Germinal center (tissue), 1 donor: Measurements from ENCODE around the gene MYCBP2.
"Not testable (repeated sequence)": the region's sequence is repeated elsewhere in the genome, so short reads cannot be mapped to it uniquely, and the experiment has no call there.

Experiments used
- DNase-seq: peaks from one replicate; pipeline ENCODE4 v3.0.0; 2012; ENCODE audit warnings: mixed read lengths, low spot score

The MYCBP2 gene

GRCh38 chr13:77326905-77327604 is at the start of gene MYCBP2:
Gene MYCBP2 (minus strand): TSS chr13:77327094. CDS start chr13:77326775, 319 bp downstream.
- DNase-seq: peak; percentile 93

GRCh38 chr13:77375560-77376108 is 48.7 kb upstream of the MYCBP2 start:
- DNase-seq: no peak

GRCh38 chr13:77374786-77375185 is 47.9 kb upstream of the MYCBP2 start:
- no peak for DNase-seq

GRCh38 chr13:77374339-77374738 is 47.4 kb upstream of the MYCBP2 start:
- DNase-seq: no peak

GRCh38 chr13:77373502-77373901 is 46.6 kb upstream of the MYCBP2 start:
- no peak for DNase-seq

- no peak for DNase-seq
Measured at GRCh38 chr13:77372275-77372674, 45.4 kb upstream of the MYCBP2 start.

GRCh38 chr13:77370888-77371287 is 44.0 kb upstream of the MYCBP2 start:
- DNase-seq: no peak

GRCh38 chr13:77362166-77362565 is 35.3 kb upstream of the MYCBP2 start:
- DNase-seq: no peak

GRCh38 chr13:77360032-77360685 is 33.3 kb upstream of the MYCBP2 start:
- no peak for DNase-seq

- DNase-seq: no peak
Measured at GRCh38 chr13:77359171-77359570, 32.3 kb upstream of the MYCBP2 start.

GRCh38 chr13:77358001-77358400 is 31.1 kb upstream of the MYCBP2 start:
- no peak for DNase-seq

GRCh38 chr13:77356155-77356554 is 29.3 kb upstream of the MYCBP2 start:
- DNase-seq: no peak

GRCh38 chr13:77353995-77354394 is 27.1 kb upstream of the MYCBP2 start:
- peak; percentile 34 for DNase-seq

GRCh38 chr13:77351315-77351714 is 24.4 kb upstream of the MYCBP2 start:
- no peak for DNase-seq

- DNase-seq: no peak
Measured at GRCh38 chr13:77350811-77351210, 23.9 kb upstream of the MYCBP2 start.

GRCh38 chr13:77349365-77349764 is 22.5 kb upstream of the MYCBP2 start:
- no peak for DNase-seq

GRCh38 chr13:77347351-77347750 is 20.5 kb upstream of the MYCBP2 start:
- DNase-seq: not testable (repeated sequence)

- no peak for DNase-seq
Measured at GRCh38 chr13:77345150-77345780, 18.4 kb upstream of the MYCBP2 start.

- no peak for DNase-seq
Measured at GRCh38 chr13:77343841-77344240, 16.9 kb upstream of the MYCBP2 start.

- DNase-seq: peak; percentile 54
Measured at GRCh38 chr13:77339408-77339807, 12.5 kb upstream of the MYCBP2 start.

- peak; percentile 44 for DNase-seq
Measured at GRCh38 chr13:77338961-77339401, 12.1 kb upstream of the MYCBP2 start.

- DNase-seq: no peak
Measured at GRCh38 chr13:77338329-77338728, 11.4 kb upstream of the MYCBP2 start.

GRCh38 chr13:77337159-77337558 is 10.3 kb upstream of the MYCBP2 start:
- no peak for DNase-seq
